Epidermal melanocyte (primary cell): ENCODE data around the gene MYH13.

Experiments
- DNase-seq: peaks from one replicate; pipeline ENCODE4 v3.0.0; 2011; ENCODE audit warnings: low spot score; ENCODE audit not compliant: insufficient read length

Gene MYH13

GRCh38 chr17:10372906-10373305 is at the start of gene MYH13:
TSS of gene MYH13 (minus strand) at chr17:10373006. CDS start at chr17:10364530, 8,476 bp downstream.
- DNase-seq: no peak

GRCh38 chr17:10421900-10422542 is 49.2 kb upstream of the MYH13 start, which contains the start of gene MYH8:
TSS of gene MYH8 (minus strand) at chr17:10421950. CDS start at chr17:10420227, 1,723 bp downstream.
- no peak for DNase-seq

GRCh38 chr17:10421211-10421610 is 48.4 kb upstream of the MYH13 start:
- DNase-seq: no peak

GRCh38 chr17:10420811-10421210 is 48.0 kb upstream of the MYH13 start:
- DNase-seq: no peak

GRCh38 chr17:10417431-10417830 is 44.6 kb upstream of the MYH13 start:
- DNase-seq: no peak

- DNase-seq: no peak
These were observed 42.4 kb upstream of the MYH13 start for GRCh38 chr17:10415161-10415560.

GRCh38 chr17:10403589-10403988 is 30.8 kb upstream of the MYH13 start:
- DNase-seq: no peak

- no peak for DNase-seq
These were observed 25.5 kb upstream of the MYH13 start for GRCh38 chr17:10398352-10398751.

- DNase-seq: no peak
These were observed 23.8 kb upstream of the MYH13 start for GRCh38 chr17:10396524-10397163.

- DNase-seq: no peak
These were observed 21.5 kb upstream of the MYH13 start for GRCh38 chr17:10394201-10394887.

GRCh38 chr17:10392880-10393279 is 20.1 kb upstream of the MYH13 start:
- DNase-seq: no peak

- no peak for DNase-seq
These were observed 13.1 kb upstream of the MYH13 start for GRCh38 chr17:10385871-10386270.

- DNase-seq: no peak
These were observed 11.4 kb upstream of the MYH13 start for GRCh38 chr17:10384175-10384574.

- DNase-seq: no peak
These were observed 8.0 kb upstream of the MYH13 start for GRCh38 chr17:10380631-10381408.

- DNase-seq: no peak
These were observed 2.7 kb downstream of the MYH13 start for GRCh38 chr17:10370016-10370608.

- DNase-seq: no peak
These were observed 3.6 kb downstream of the MYH13 start for GRCh38 chr17:10369239-10369638.

GRCh38 chr17:10368561-10368960 is 4.2 kb downstream of the MYH13 start:
- no peak for DNase-seq

- no peak for DNase-seq
These were observed 12.2 kb downstream of the MYH13 start for GRCh38 chr17:10360578-10360977.

GRCh38 chr17:10357768-10358167 is 15.0 kb downstream of the MYH13 start:
- DNase-seq: no peak

GRCh38 chr17:10354651-10355050 is 18.2 kb downstream of the MYH13 start:
- no peak for DNase-seq

- no peak for DNase-seq
These were observed 19.9 kb downstream of the MYH13 start for GRCh38 chr17:10352893-10353292.
